Activated T-cell treated with anti-CD3 and anti-CD28 coated beads, Interleukin-2, amount 50 U/mL, for 4 hours (primary cell): Measurements from ENCODE around the gene TNFRSF19. TPM values are rescaled to one million over a fixed set of nuclear protein-coding genes. Genes with fewer than 3 reads are reported as not detected.
"Not testable (repeated sequence)": the region's sequence is repeated elsewhere in the genome, so short reads cannot be mapped to it uniquely, and the experiment has no call there.

Source experiments
- ATAC-seq, 2 donors: fragments of 200-7000 bp; cut with Tn5 transposase; one replicate each; pipeline ENCODE4 v1.10.0; 2021
- DNase-seq: peaks from one replicate; pipeline ENCODE4 v3.0.0-alpha.2; 2020
- H3K27me3 Mint-ChIP-seq: one replicate; pipeline ENCODE4 v1.8.0; 2021; ENCODE audit warnings: low read depth, mixed read lengths
- H3K36me3 Mint-ChIP-seq: one replicate; pipeline ENCODE4 v1.8.0; 2022; ENCODE audit warnings: mixed read lengths; ENCODE audit not compliant: insufficient read depth
- H3K4me1 Mint-ChIP-seq: one replicate; pipeline ENCODE4 v1.8.0; 2021; ENCODE audit warnings: low read depth, mixed read lengths
- H3K4me3 Mint-ChIP-seq: one replicate; pipeline ENCODE4 v1.8.0; 2021; ENCODE audit warnings: mild to moderate bottlenecking, moderate library complexity, mixed read lengths
- H3K9me3 Mint-ChIP-seq: one replicate; pipeline ENCODE4 v1.8.0; 2021; ENCODE audit warnings: mixed read lengths
- total RNA-seq, 3 donors: library from RNA; stranded (reverse); gene quantifications; one replicate each; pipeline ENCODE4 v1.2.1, GENCODE V29; 2021

The TNFRSF19 gene
- total RNA-seq, 3 donors from 2014 or later, result 0.05 to 0.18 TPM; not detected in 1

- not testable (repeated sequence) for DNase-seq, ATAC-seq, H3K36me3 Mint-ChIP-seq, H3K4me3 Mint-ChIP-seq, H3K27me3 Mint-ChIP-seq, H3K4me1 Mint-ChIP-seq, H3K9me3 Mint-ChIP-seq
Measured at GRCh38 chr13:23677679-23678288, 107.6 kb downstream of the TNFRSF19 start.

GRCh38 chr13:23678795-23679194, 108.6 kb downstream of the TNFRSF19 start:
- no peak overlapping the region for H3K4me3 Mint-ChIP-seq
- H3K4me1 Mint-ChIP-seq, result peaks cover 5% of the 10 kb centered on the region
- H3K27me3 Mint-ChIP-seq, result peaks cover 2% of the 10 kb centered on the region
- H3K9me3 Mint-ChIP-seq, result peaks cover 7% of the 10 kb centered on the region
- ATAC-seq (no peak), DNase-seq (no peak)
- no peaks in the 10 kb centered on the region for H3K36me3 Mint-ChIP-seq

GRCh38 chr13:23679220-23679619, 109.0 kb downstream of the TNFRSF19 start:
- Mint-ChIP-seq H3K27me3 (peaks cover 2% of the 10 kb centered on the region), H3K36me3 (no peaks in the 10 kb centered on the region), H3K4me3 (no peak overlapping the region), H3K9me3 (peaks cover 8% of the 10 kb centered on the region), H3K4me1 (peaks cover 5% of the 10 kb centered on the region)
- DNase-seq, result no peak
- peak; percentile 82 to 83 for ATAC-seq

GRCh38 chr13:23680845-23681669, 110.8 kb downstream of the TNFRSF19 start:
- no peaks in the 10 kb centered on the region for H3K27me3 Mint-ChIP-seq
- no peak overlapping the region for H3K4me3 Mint-ChIP-seq
- DNase-seq (no peak), ATAC-seq (no peak)
- H3K9me3 Mint-ChIP-seq, result peaks cover 8% of the 10 kb centered on the region
- peaks cover 5% of the 10 kb centered on the region for H3K4me1 Mint-ChIP-seq
- H3K36me3 Mint-ChIP-seq, result no peaks in the 10 kb centered on the region

GRCh38 chr13:23683084-23683483, 112.9 kb downstream of the TNFRSF19 start:
- Mint-ChIP-seq H3K36me3 (no peaks in the 10 kb centered on the region), H3K4me1 (peaks cover 5% of the 10 kb centered on the region), H3K4me3 (no peak overlapping the region), H3K9me3 (peaks cover 8% of the 10 kb centered on the region), H3K27me3 (peaks cover 2% of the 10 kb centered on the region)
- ATAC-seq (no peak), DNase-seq (no peak)

GRCh38 chr13:23684647-23685046, 114.4 kb downstream of the TNFRSF19 start:
- Mint-ChIP-seq H3K27me3 (peaks cover 2% of the 10 kb centered on the region), H3K9me3 (peaks cover 8% of the 10 kb centered on the region), H3K4me1 (no peaks in the 10 kb centered on the region), H3K36me3 (no peaks in the 10 kb centered on the region), H3K4me3 (no peak overlapping the region)
- DNase-seq (no peak), ATAC-seq (no peak)

- Mint-ChIP-seq H3K27me3 (peaks cover 2% of the 10 kb centered on the region), H3K36me3 (no peaks in the 10 kb centered on the region), H3K4me1 (no peaks in the 10 kb centered on the region), H3K4me3 (no peak overlapping the region), H3K9me3 (peaks cover 8% of the 10 kb centered on the region)
- ATAC-seq (no peak), DNase-seq (no peak)
Measured at GRCh38 chr13:23685416-23685815, 115.2 kb downstream of the TNFRSF19 start.

GRCh38 chr13:23686948-23687347, 116.7 kb downstream of the TNFRSF19 start:
- no peak for DNase-seq
- no peak for ATAC-seq
- H3K4me1 Mint-ChIP-seq, result no peaks in the 10 kb centered on the region

GRCh38 chr13:23687614-23688013, 117.4 kb downstream of the TNFRSF19 start:
- Mint-ChIP-seq H3K4me1 (no peaks in the 10 kb centered on the region), H3K4me3 (no peak overlapping the region), H3K9me3 (peaks cover 8% of the 10 kb centered on the region), H3K36me3 (no peaks in the 10 kb centered on the region), H3K27me3 (peaks cover 2% of the 10 kb centered on the region)
- DNase-seq, result no peak
- ATAC-seq, result no peak

More at GRCh38 chr13:23686948-23687347, 116.7 kb downstream of the TNFRSF19 start:
- Mint-ChIP-seq H3K27me3 (peaks cover 2% of the 10 kb centered on the region), H3K4me3 (no peak overlapping the region), H3K36me3 (no peaks in the 10 kb centered on the region), H3K9me3 (peaks cover 8% of the 10 kb centered on the region)

GRCh38 chr13:23688336-23688735, 118.1 kb downstream of the TNFRSF19 start:
- peaks cover 4% of the 10 kb centered on the region for H3K9me3 Mint-ChIP-seq
- DNase-seq, result no peak
- H3K27me3 Mint-ChIP-seq, result peaks cover 2% of the 10 kb centered on the region
- H3K4me3 Mint-ChIP-seq, result no peak overlapping the region
- no peaks in the 10 kb centered on the region for H3K36me3 Mint-ChIP-seq
- ATAC-seq, result no peak
- no peaks in the 10 kb centered on the region for H3K4me1 Mint-ChIP-seq

GRCh38 chr13:23690668-23691067, 120.5 kb downstream of the TNFRSF19 start:
- Mint-ChIP-seq H3K4me3 (no peak overlapping the region), H3K4me1 (peaks cover 2% of the 10 kb centered on the region), H3K36me3 (no peaks in the 10 kb centered on the region), H3K27me3 (peaks cover 2% of the 10 kb centered on the region), H3K9me3 (no peaks in the 10 kb centered on the region)
- DNase-seq (no peak), ATAC-seq (no peak)

GRCh38 chr13:23692816-23693215, 122.6 kb downstream of the TNFRSF19 start:
- Mint-ChIP-seq H3K4me1 (peaks cover 16% of the 10 kb centered on the region), H3K36me3 (no peaks in the 10 kb centered on the region), H3K27me3 (no peaks in the 10 kb centered on the region), H3K9me3 (no peaks in the 10 kb centered on the region), H3K4me3 (no peak overlapping the region)
- ATAC-seq, result no peak
- DNase-seq, result no peak

GRCh38 chr13:23695196-23695595, 125.0 kb downstream of the TNFRSF19 start:
- DNase-seq (no peak), ATAC-seq (no peak)
- H3K27me3 Mint-ChIP-seq, result no peaks in the 10 kb centered on the region
- no peaks in the 10 kb centered on the region for H3K9me3 Mint-ChIP-seq
- peaks cover 18% of the 10 kb centered on the region for H3K4me1 Mint-ChIP-seq
- H3K4me3 Mint-ChIP-seq, result no peak overlapping the region
- no peaks in the 10 kb centered on the region for H3K36me3 Mint-ChIP-seq

GRCh38 chr13:23695711-23696464, 125.7 kb downstream of the TNFRSF19 start:
- Mint-ChIP-seq H3K9me3 (no peaks in the 10 kb centered on the region), H3K4me3 (peak overlapping the region; percentile 74), H3K4me1 (peaks cover 18% of the 10 kb centered on the region), H3K27me3 (no peaks in the 10 kb centered on the region), H3K36me3 (no peaks in the 10 kb centered on the region)
- peak; percentile 41 for DNase-seq
- peak; percentile 90 to 94 for ATAC-seq
